ENCODE measurements around the gene NCKAP5.

The NCKAP5 gene

DNA sequence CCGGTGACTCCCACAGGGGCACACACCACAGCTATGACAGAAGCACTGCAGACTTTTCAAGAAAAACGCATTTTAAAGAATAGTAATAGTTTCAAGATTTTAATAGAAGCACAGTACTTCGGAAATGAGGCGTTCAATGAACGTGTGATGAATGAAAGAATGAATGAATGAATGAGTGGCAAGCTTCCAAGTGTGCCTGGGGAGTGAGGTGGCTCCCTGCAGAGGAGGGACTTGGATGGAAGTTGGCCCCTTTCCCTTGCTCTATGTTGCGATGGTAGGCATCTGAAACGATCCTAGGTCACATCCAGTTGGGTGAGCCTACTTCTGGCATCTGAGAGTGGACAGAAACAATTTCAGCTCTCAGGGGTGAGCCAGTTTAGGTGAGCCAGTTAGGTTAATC is 65.6 kb downstream of the NCKAP5 start:
- CTCF ChIA-PET, result no interaction called here
- TF ChIP-seq, protein P1, sequence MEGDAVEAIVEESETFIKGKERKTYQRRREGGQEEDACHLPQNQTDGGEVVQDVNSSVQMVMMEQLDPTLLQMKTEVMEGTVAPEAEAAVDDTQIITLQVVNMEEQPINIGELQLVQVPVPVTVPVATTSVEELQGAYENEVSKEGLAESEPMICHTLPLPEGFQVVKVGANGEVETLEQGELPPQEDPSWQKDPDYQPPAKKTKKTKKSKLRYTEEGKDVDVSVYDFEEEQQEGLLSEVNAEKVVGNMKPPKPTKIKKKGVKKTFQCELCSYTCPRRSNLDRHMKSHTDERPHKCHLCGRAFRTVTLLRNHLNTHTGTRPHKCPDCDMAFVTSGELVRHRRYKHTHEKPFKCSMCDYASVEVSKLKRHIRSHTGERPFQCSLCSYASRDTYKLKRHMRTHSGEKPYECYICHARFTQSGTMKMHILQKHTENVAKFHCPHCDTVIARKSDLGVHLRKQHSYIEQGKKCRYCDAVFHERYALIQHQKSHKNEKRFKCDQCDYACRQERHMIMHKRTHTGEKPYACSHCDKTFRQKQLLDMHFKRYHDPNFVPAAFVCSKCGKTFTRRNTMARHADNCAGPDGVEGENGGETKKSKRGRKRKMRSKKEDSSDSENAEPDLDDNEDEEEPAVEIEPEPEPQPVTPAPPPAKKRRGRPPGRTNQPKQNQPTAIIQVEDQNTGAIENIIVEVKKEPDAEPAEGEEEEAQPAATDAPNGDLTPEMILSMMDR (IDR thresholded peaks at IDR 0.05; ENCODE audit: insufficient read depth, low read length, missing control alignments), result no peak
- no peak for DNase-seq (ENCODE audit: low read depth, low spot score)
- H3K4me3 ChIP-seq (ENCODE audit: low read depth, low read length), result no peak overlapping the region
- POLR2A ChIA-PET, result no interaction called here

GRCh38 chr2:133500917-133501316 is 67.3 kb downstream of the NCKAP5 start:
- TF ChIP-seq, protein P1 (IDR thresholded peaks at IDR 0.05; ENCODE audit: insufficient read depth, low read length, missing control alignments), result no peak
- ChIA-PET CTCF (interaction anchor here (0.8 kb wide), 1 partner anchor 32 kb away, joined by 3 read pairs; no protein-coding TSS in a partner anchor), POLR2A (no interaction called here)
- no peak for DNase-seq (ENCODE audit: low read depth, low spot score)
- no peak overlapping the region for H3K4me3 ChIP-seq (ENCODE audit: low read depth, low read length)

- ChIA-PET CTCF (interaction anchor here (1.0 kb wide), 1 partner anchor 61 kb away, joined by 3 read pairs; no protein-coding TSS in a partner anchor), POLR2A (no interaction called here)
- TF ChIP-seq, protein P1 (IDR thresholded peaks at IDR 0.05; ENCODE audit: insufficient read depth, low read length, missing control alignments), result no peak
- DNase-seq (ENCODE audit: low read depth, low spot score), result no peak
- H3K4me3 ChIP-seq (ENCODE audit: low read depth, low read length), result no peak overlapping the region
Measured at GRCh38 chr2:133498662-133499585, 69.3 kb downstream of the NCKAP5 start.

- TF ChIP-seq, protein P1 (IDR thresholded peaks at IDR 0.05; ENCODE audit: insufficient read depth, low read length, missing control alignments), result no peak
- no peak for DNase-seq (ENCODE audit: low read depth, low spot score)
- ChIA-PET POLR2A (no interaction called here), CTCF (interaction anchor here (1.0 to 1.7 kb wide), 2 partner anchors 62 to 346 kb away, joined by 3 to 4 read pairs; no protein-coding TSS in a partner anchor)
- H3K4me3 ChIP-seq (ENCODE audit: low read depth, low read length), result no peak overlapping the region
Measured at GRCh38 chr2:133497951-133498565, 70.2 kb downstream of the NCKAP5 start.

- DNase-seq (ENCODE audit: low read depth, low spot score), result no peak
- no peak overlapping the region for H3K4me3 ChIP-seq (ENCODE audit: low read depth, low read length)
- TF ChIP-seq, protein P1 (IDR thresholded peaks at IDR 0.05; ENCODE audit: insufficient read depth, low read length, missing control alignments), result no peak
- CTCF ChIA-PET, result interaction anchor here (1.0 to 1.9 kb wide), 3 partner anchors 10 to 347 kb away, joined by 3 to 6 read pairs (median 4); no protein-coding TSS in a partner anchor
- POLR2A ChIA-PET, result no interaction called here
Measured at GRCh38 chr2:133497270-133497893, 70.9 kb downstream of the NCKAP5 start.

All from AG04449 (cell line).